CD4-positive, alpha-beta T cell treated with Interleukin-12 subunit alpha and Interleukin-12 subunit beta, for 1 hour (primary cell): Measurements from ENCODE around the gene LMO2.
"Not testable (repeated sequence)": the region's sequence is repeated elsewhere in the genome, so short reads cannot be mapped to it uniquely, and the experiment has no call there.

Experiments
- DNase-seq: peaks from one replicate; pipeline ENCODE4 v3.0.0-alpha.2; 2020

Gene LMO2

DNA sequence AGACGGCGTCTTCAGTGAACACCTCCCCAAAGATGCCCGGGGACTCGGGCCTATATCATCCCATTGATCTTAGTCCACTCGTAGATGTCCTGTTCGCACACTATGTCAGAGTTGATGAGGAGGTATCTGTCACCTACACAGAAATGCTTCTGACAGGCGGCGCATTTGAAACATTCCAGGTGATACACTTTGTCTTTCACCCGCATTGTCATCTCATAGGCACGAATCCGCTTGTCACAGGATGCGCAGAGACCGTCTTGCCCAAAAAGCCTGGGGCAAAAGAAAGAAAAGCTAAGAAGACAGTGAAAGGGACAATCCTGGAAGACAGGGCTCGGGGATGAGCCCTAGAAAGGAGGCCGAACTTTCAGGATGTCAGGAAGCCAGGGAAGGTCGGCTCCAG, 32.6 kb downstream of the LMO2 start:
- no peak for DNase-seq

DNA sequence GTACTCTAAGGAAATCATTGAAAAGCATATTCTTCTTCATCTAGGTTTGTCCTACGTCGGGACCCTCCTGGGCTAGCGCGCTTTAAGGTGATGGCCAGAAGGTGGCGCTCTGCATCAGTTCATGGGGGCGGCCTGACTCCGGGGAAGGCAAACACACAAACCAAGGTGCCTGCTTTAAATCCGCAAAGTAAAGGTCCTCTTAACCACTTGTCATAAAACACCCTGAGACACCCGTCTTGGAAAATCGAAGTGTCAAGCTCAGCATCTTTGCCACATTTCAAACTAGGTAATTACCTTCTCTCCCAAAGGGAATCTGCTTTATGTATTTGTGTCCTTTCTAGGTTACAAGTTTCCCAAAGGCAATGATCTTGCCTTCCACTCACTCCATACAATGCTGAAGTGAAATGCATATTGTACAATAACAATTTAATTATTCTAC, 33.9 kb downstream of the LMO2 start:
- peak; percentile 66 for DNase-seq

DNA sequence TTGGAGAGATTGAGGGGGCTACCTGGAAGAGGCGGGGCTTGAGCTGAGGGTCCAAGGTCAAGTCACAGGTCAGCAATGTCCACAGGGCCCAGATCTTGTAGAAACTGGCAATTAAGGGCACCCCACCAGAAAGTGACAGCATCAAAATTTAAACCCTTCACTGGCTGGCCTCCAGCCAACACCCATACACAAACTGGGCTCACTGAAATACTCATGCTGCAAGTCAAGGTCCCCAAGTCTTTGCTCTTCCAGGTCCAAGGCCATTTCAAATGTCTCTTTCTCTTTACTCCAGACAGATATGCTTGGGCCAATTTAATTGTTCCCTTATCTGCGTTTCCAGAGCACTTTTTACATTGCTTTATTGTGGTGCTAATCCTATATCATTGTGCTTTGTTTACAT, 36.4 kb downstream of the LMO2 start:
- DNase-seq, result no peak

DNA sequence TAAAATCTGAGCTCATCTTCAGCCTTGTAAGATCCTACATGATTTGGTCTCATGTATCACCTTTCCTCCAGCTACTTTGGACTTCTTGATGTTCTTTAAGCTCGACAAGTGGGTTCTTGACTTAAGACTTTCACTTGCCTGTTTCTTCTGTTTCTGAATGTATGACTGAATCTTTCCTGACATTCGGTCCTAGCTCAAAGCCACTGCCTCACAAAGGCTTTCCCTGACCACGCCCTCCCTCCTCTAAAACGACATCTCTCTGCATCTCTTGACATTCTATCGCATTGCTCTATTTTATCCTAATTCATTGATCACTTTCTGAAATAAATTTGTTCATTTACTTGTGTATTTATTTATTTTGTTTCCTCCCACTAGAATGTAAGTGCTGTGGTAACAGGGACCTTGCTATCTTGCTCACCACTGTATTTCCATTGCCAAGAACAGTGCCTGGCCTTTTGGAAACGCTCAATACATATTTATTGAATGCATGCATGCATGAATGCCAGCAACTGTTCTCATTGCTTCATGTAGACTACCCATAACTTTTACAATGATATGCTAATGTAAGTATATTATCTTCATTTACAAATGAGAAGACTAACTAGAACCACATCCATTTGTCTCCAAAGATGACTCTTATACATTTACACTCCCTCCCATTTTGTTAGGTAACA, 43.0 kb downstream of the LMO2 start:
- no peak for DNase-seq

DNA sequence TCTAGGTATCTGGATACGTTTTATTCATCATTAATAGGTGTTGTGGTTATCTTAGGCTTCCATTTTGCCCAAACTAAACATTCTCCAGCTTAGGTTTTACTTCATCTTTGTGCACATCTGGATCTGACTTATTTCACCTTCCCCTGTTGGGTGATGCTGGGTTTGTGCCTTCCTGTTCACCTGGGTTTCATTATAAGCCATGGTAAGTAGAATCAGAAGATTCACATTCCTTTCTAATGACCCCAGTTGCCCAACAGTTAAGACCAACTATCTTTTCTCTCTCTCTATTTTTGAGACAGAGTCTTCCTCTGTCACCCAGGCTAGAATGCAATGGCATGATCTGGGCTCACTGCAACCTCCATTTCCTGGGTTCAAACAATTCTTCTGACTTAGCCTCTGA, 44.6 kb downstream of the LMO2 start:
- no peak for DNase-seq

DNA sequence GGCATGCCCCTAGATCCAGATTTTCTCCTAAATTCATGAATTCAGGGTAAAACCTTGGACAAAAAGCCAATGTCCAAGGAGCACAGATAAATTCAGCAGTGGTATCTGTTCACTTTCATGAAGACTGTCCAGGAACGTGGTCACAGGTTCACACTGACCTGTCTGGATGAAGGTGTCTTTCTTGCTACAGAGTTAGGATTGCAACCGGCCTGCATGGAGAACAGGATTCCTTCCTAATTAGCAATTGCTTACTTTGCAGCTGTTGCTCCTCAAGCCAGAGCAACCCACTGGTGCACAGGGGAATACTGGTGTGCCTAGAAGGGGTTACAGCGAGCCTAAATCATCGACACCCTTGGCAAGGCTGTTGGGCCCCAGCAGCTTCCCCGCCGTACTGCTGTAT, 47.6 kb downstream of the LMO2 start:
- no peak for DNase-seq

DNA sequence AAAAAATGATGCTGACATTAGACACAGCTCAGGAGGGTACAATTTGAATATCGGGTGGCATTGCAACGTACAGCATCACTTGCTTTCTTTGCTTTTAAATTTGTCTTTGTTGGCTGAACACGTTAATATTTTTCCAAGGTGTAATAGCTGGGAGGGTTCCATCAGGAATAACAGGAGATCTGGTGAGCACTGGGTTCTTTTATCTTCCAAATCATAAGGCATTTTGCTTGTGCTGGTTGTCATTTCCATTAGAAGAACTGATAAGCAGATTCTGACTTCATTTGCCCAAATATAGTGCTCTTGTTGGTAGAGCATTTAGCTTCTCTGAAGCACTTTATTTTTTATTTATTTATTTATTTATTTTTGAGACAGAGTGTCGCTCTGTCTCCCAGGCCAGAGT, 48.9 kb downstream of the LMO2 start:
- DNase-seq, result no peak

DNA sequence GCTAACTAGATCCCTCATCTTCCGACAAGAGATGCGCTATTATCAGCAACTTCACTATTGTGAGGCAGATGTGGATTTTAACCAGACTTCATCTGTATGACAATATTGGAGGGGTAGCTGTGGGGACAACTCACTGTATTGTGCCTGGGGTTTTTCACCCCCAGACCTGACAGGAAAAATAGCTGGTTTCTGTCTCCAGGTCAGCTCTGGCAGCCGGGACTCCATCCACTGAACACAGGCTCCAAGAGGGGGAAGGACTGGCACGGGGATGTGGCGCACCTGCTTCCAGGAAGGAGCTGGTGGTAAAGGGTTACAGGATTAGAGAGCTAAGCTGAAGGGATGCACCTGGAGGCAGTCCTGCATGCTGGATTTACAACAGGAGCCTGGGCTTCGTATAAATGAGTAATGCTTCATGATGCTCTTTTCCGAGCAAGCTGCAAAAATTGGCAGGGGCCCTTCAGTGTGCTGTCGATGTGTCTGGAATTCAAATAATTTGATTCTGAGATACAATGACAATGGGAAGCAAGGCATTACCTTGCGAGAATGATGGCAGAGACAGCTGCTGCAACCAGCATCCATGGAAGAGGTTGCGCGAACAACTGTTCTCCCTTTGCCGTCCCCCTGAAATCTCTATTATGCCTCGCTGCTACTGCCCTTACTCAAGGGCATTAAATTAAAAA, 49.5 kb downstream of the LMO2 start:
- DNase-seq, result no peak

DNA sequence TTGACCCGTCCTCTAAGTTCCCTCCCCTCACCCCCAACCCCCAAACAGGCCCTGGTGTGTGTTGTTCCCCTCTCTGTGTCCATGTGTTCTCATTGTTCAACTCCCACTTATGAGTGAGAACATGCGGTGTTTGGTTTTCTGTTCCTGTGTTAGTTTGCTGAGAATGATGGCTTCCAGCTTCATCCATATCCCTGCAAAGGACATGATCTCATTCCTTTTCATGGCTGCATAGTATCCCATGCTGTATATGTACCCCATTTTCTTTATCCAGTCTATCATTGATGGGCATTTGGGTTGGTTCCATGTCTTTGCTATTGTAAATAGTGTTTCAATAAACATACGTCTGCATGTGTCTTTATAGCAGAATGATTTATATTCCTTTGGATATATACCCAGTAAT, 53.6 kb downstream of the LMO2 start:
- DNase-seq, result not testable (repeated sequence)

DNA sequence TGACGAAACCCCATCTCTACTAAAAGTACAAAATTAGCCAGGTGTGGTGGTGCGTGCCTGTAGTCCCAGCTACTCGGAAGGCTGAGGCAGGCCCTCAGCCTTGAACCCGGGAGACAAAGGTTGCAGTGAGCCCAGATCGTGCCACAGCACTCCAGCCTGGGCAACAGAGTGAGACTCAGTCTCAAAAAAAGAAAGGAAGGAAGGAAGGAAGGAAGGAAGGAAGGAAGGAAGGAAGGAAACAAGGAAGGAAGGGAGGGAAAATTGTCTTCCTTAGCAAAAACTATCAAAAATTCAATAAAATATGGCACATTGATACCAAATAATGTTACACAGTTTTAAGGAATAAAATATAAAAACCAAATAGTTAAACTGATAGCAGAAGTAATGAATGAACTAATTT, 54.5 kb downstream of the LMO2 start:
- not testable (repeated sequence) for DNase-seq

DNA sequence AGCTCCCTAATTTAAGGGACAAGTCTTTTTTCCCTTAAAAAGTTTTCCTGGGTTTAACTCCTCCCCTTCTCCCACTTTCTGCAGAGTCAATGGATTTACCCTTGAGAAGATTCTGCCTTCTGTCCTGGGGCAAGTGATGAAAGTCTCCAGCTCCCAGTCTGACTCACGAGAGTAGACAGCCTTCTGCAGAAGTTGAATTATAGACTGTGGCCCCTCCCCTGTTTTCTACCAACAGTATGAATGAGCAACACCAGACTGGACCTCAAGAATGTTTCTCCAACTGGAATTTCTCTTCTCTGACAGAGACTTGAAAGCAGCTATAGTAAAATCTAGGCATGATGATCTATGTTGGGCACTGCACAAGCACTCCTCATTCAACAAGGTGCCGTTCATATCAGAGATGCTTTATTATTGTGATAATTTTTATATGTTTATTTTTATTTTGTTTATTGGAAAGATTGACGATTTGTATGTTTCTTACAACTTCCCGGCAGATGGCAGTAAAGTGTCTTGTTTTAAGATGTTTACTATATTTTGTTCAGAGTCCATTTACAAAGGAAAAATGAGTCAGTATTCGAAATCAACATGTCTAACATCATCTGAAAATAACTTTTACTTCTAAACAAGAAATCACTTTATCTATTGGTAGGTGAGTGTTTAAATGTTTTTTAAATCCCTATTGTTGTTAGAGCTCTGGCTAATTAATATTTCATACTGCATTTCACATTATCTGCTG, 56.6 kb downstream of the LMO2 start:
- DNase-seq, result peak; percentile 7

DNA sequence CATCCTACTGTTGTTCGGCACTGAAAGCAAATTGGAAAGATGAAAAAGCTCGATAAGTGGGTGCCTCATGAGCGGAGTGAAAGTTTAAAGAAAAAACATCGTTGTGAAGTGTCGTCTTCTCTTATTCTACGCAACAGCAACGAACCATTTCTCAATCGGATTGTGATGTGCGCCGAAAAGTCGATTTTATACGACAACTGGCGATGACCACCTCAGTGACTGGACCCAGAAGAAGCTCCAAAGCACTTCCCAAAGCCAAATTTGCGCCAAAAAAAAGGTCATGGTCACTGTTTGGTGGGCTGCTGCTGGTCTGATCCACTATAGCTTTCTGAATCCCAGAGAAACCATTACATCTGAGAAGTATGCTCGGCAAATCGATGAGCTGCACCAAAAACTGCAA, 59.2 kb downstream of the LMO2 start:
- no peak for DNase-seq

DNA sequence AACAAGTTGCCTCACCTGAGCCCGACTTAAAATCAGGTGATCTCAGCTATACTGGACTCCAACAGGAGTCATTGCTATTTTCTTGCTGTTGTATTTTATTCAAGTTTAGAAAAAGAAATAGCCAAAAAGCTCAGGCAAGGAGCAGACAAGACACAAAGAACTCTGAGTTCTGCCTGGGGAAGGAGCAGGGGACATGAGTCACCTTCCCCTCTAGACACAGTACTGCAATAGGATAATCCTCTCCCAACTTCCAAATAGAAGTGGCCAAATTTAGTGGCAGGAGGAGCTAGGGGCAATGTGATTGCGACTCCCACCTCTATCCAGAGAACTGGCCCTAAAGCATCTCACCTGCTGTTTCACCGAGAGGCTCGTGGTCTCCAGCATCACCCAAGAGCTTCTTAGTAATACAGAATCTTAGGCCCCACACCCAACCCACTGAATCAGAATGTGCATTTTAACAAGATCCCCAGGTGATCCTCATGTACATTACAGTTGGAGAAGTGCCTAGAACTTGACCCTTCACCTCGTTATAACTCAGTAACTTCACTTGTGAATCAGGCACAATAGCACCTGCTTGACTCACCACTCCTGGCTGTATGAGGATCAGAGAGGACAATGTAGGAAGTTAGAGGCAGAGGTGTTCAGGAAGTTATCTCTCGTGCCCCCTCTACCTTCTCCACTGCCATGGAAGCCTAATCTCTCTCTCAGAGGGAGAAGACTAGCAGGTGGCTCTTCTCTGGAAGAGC, 60.8 kb downstream of the LMO2 start:
- no peak for DNase-seq

DNA sequence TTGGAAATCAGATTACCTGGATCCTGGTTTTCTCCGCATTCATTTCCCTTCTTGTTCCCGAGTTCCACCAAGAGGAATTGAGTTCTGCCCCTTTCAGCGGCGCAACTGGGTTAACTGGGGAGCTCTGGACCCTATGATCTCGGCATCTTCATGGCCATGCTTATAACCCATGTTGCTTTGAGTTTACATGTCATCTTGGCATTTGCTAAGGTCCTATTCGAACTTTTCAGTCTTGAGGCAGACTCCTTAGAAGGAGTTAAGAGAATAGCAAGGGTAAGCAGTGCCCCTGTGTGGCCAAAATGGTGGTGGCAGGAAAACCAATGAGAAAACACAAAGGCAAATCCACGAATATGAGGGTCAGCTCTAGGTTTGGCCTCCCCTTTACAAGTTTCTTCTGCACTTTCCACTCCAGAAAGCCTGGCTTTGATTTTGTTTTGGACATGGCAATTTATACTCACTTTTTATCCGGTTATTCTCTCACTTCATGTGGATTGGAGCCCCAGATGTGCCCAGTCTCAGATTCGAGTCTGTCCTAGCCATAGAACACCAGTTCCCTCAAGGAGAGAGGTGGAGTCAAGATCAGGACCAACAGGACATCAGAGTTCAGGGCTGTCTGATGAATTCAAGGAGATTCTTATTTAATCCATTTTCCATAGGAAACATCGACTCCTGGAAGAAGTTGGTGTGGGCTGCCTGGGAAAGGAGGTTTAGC, 62.3 kb downstream of the LMO2 start:
- peak; percentile 59 for DNase-seq

DNA sequence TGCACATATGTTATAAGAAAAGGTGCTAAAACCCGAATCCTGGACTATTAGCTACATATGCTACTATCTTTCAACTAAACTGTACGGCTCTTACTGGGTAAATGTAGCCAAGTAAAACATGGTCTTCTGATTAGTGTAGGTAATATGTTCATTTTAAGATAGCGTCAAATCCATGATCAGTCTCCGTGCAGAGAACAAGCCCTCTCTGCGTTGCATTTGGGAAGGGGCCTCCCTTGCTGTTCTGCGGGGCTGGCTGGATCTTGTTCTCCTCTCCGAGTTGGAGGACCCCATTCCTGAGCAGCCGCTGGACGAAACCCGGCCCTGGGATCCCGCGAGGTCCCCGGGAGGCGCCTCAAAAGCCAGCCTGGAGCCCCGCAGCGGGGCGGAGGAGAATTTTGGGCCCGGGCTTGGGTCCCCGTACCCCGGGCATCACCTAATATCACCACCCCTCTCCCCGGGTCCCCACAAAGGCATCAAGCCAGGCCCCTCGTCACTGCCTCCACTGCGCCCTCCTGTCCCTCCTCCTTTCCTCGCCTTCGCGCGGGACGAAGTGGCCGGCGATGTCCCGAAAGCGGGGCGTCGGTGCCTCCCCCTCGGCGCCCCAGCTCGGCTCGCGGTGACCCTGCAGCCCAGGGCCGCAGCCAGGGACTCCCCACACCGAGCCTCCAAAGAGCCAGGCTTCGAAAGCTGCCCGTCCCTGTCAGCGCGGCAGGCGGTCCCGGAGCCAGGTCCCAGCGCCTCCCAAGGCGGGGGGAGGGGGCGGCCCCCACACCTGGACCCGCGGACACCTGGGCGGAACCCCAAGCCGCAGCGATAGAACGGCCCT, 63.1 kb downstream of the LMO2 start:
- no peak for DNase-seq

DNA sequence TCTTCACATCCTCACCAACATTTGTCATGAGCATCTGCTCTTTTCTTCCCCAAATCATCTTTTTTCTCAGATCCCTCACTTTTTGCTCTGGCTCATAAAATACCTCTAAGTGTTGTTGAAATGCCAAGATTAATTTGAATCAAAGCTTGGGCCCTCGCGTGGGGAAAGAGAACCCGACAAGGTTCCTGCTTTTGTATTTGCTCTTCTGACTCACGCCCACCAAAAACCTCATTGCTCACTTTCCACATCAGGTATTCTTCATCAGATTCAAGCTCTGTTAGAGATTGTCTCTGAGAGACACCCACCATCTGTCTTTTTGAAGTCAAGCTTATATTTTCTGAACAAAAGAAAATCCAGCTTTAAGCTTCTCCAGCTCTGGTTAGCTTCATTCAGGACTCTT, 64.7 kb downstream of the LMO2 start:
- no peak for DNase-seq

DNA sequence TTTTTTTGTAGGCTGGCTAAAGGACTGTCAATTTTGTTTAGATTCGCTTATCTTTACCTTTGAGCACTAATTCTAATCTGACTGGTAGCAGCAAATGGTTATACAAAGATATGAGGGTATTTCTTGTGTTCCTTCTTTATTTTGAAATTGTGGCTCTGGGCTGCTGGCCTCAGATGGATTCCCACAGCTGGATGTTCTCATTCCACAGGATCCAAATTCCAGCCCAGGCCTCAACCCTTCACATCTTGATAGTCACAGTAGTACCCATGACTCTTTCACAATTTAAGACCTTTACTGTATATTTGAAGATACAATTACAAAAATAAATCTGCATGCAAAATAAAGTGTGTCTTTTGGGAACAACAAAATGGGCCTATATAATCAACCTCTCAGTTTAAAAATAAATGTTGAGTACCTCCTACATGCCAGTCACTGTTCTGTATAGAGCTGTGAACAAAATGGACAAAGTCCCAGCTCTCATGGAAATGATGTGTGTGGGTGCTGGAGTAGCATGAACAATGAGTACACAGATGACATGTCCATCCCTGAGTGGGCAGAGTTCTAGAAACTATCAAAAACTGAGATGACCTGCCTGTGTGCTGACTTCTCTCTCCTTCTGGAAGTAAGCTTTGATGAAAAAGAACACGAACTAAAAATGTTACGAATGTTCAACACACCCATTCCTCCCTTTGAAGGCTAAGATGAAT, 65.9 kb downstream of the LMO2 start:
- no peak for DNase-seq

DNA sequence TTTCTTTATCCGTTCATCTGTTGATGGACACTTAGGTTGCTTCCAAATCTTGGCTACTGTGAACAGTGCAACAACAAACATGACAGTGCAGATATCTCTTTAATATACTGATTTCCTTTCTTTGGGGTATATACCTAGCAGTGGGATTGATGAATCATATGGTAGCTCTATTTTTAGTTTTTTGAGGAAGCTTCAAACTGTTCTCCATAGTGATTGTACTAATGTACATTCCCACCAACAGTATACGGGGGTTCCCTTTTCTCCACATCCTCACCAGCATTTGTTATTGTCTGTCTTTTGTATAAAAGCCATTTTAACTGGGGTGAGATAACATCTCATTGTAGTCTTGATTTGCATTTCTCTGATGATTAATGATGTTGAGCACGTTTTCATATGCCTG, 68.9 kb downstream of the LMO2 start:
- DNase-seq, result not testable (repeated sequence)

DNA sequence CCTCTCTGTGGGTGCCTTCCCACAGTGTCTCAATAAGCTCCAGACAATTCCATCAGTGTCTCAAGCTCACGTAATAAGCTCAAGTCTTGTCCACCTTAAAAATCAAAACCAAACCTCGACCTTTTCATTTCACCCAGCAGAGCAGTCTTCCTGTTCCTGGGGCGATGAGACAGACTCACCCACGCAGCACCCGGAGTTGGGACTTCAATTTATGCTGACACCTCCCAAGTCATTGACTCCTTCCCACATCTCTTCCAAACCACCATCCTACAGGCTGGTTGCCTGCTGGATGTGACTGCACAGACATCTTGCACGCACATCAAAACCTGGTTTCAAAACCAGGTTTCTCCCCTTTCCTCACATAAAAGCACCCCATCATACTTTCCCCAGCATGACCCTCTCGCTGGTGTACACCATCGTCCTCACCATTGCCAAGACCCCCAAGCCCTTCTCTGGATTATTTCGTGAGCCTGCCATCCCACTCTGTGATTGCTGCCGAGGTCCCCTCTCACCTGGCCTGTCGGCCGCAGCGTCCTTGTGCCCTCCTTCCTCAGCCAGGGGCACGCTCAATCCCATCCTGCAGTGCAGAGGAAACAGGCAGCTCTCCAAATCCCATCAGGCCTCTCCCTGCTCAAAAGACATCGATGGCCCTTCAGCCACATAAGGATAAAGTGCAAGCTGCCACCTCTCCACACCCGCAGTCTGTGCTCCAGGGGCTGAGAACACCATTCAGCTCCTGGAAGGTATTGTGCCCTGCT, 72.4 kb downstream of the LMO2 start:
- no peak for DNase-seq
